ENCODE data around the gene VDR. TPM values are rescaled to one million over a fixed set of nuclear protein-coding genes. Genes with fewer than 3 reads are reported as not detected.

Gene VDR
- total and polyA plus RNA-seq, 8 donors = 1.2 to 5.5 (median 2.0) TPM

DNA sequence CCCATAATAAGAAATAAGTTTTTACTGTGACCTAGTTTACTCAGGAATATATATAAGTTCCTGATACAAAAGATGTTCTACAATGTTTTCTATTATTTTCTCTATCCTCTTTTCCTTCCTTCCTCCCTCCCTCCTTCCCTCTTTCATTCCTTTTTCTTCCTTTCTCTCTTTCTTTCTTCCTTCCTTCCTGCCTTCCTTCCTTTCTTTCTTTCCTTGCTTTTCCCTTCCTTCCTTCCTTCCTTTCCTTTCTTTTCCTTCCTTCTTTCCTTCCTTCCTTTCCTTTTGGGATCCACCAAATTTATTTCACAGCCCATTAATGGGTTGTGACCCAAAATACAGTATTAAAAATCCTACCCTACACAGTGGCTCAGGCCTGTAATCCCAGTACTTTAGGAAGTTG is 3.9 kb upstream of the VDR start:
- no peaks in the 10 kb centered on the region for H3K9me3 ChIP-seq
- H3K27me3 ChIP-seq = no peaks in the 10 kb centered on the region
- intact Hi-C loops (cut with DNase I) = no loop called here
- H3K4me3 ChIP-seq = no peak overlapping the region
- H3K27ac ChIP-seq = no peak overlapping the region
- TF ChIP-seq, protein P1, sequence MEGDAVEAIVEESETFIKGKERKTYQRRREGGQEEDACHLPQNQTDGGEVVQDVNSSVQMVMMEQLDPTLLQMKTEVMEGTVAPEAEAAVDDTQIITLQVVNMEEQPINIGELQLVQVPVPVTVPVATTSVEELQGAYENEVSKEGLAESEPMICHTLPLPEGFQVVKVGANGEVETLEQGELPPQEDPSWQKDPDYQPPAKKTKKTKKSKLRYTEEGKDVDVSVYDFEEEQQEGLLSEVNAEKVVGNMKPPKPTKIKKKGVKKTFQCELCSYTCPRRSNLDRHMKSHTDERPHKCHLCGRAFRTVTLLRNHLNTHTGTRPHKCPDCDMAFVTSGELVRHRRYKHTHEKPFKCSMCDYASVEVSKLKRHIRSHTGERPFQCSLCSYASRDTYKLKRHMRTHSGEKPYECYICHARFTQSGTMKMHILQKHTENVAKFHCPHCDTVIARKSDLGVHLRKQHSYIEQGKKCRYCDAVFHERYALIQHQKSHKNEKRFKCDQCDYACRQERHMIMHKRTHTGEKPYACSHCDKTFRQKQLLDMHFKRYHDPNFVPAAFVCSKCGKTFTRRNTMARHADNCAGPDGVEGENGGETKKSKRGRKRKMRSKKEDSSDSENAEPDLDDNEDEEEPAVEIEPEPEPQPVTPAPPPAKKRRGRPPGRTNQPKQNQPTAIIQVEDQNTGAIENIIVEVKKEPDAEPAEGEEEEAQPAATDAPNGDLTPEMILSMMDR (IDR thresholded peaks at IDR 0.05) = no peak
- FAIRE-seq (no peak), DNase-seq (no peak), ATAC-seq (no peak)
- H3K4me1 ChIP-seq = peaks cover 0 to 1% (median 0%) of the 10 kb centered on the region in 3 donors
- no peaks in the 10 kb centered on the region for H3K36me3 ChIP-seq

DNA sequence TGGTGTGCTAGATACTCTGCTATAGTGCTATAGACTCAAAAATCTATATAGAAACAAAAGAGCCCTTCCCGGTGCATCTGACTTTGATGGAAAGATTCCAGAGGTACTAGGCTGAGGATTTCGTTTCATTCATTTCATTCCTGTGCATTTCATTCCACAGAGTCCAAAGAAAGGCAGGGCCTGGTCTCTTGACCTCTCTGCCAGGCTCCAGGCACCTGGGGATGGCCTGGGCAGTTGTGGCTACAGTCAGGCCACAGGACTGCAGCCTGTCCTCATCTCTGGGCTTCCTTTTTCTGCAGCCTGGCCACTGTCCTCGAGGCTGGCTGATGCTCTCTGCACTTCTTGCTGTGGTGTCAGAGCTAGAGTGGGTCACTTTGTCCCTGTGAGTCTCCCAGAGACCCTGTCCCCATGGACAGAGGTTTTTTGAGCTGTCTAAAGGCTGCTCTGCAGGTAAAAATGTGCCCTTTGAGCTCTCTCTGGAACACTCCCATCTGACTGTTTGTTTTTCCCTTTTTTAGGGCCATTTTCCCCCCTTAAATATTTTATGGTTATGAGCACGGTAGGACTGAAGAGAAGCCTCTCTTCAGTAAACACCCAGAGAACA is 3.2 kb upstream of the VDR start:
- Histone ChIP-seq H3K4me3 (no peak overlapping the region), H3K9me3 (no peaks in the 10 kb centered on the region), H3K4me1 (peaks cover 0 to 9% (median 0%) of the 10 kb centered on the region in 3 donors), H3K27ac (no peak overlapping the region), H3K36me3 (no peaks in the 10 kb centered on the region), H3K27me3 (no peaks in the 10 kb centered on the region)
- ATAC-seq (no peak), FAIRE-seq (no peak), DNase-seq (no peak)
- WGBS, 2 donors = 43 to 56% methylated on average over 4 of the region's 4 CpGs
- TF ChIP-seq, protein P1 (IDR thresholded peaks at IDR 0.05) = no peak
- intact Hi-C loops (cut with DNase I) = no loop called here

DNA sequence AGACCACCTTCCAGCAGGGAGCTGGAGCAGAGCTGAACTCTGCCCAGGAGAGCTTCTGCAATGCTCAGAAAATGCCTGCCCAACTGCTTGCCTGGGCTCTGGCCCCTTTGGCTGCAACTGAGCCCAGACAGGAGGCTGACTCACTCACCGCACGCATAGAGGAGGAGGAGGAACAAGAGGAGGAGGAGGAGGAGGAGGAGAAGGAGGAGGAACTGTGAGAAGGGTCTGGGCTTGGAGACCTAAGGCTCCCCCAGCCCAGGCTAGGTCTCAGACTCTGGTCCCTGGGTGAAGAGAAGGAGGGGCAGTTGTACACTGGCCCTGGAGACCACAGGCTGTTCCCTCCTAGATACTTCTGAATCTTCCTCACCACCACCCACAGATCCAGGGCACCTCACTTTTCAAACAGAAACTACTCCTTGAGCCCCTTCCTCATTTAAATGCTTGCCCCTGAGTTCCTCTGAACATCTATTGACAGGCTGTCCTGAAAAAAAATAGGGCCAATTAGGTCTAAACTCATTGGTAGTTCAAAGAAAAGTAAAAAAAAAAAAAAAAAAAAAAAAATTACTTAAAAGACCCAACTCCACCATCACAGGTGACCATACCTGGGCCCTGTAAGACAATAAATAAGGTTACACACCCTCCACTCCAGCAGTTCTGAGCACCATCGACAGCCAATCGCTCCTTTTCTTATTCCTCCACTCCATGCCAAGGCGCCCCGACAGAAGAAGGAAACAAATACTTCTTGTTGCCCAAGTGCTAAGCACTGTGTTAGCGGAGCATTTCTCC is 674 bp downstream of the VDR start:
- TF ChIP-seq, protein P1 (IDR thresholded peaks at IDR 0.05) = no peak
- DNase-seq = peak in 4 of 6 donors; percentile 25 to 56 (median 55)
- H3K27ac ChIP-seq = peak overlapping the region; percentile 69 to 91 (median 82)
- intact Hi-C loops (cut with DNase I) = loop anchor here in 1 of 3 donors (5.0 kb wide), 1 partner anchor 53 kb away; no protein-coding TSS in a partner anchor
- H3K4me3 ChIP-seq = peak overlapping the region; percentile 39 to 58 (median 47)
- no peak for FAIRE-seq
- ATAC-seq = peak; percentile 8 to 53 (median 32)
- H3K27me3 ChIP-seq = no peaks in the 10 kb centered on the region
- H3K4me1 ChIP-seq = peaks cover 0 to 10% (median 0%) of the 10 kb centered on the region in 3 donors
- H3K9me3 ChIP-seq = no peaks in the 10 kb centered on the region
- H3K36me3 ChIP-seq = no peaks in the 10 kb centered on the region
- WGBS, 2 donors = 4 to 18% methylated on average over 7 of the region's 7 CpGs

DNA sequence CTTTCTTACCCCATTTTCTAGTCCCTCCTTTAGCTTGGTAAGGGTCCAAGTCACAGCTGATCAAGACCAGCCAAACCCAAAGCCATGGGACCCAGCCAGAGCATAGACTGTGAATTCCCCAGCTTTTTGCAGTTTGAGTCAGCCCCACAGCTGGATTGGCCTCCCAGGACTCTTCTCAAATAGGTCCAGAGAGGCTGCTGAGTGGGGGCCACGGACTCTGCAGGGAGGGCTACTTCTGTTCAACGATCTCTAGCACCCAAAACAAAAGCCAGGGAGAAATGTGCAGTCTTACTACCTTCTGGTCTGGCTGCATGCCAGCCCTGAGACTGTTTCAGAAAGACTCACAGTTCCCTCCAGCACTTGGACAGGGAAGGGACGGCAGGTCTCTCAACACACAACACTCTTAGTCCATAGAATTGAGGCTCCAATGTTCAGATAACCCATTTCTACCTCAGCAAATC is 1.6 kb downstream of the VDR start:
- peak in 2 of 6 donors; percentile 27 to 37 for DNase-seq
- Histone ChIP-seq H3K9me3 (no peaks in the 10 kb centered on the region), H3K27ac (peak overlapping the region in 1 of 4 donors; percentile 7), H3K27me3 (no peaks in the 10 kb centered on the region), H3K4me3 (peak overlapping the region in 1 of 4 donors; percentile 58), H3K4me1 (peaks cover 0 to 10% (median 0%) of the 10 kb centered on the region in 3 donors), H3K36me3 (no peaks in the 10 kb centered on the region)
- ATAC-seq = no peak
- TF ChIP-seq, protein P1 (IDR thresholded peaks at IDR 0.05) = no peak
- FAIRE-seq = no peak
- 71 to 81% methylated on average over 3 of the region's 3 CpGs for WGBS, 2 donors
- intact Hi-C loops (cut with DNase I) = loop anchor here in 1 of 3 donors (5.0 kb wide), 1 partner anchor 54 kb away; no protein-coding TSS in a partner anchor

Measured in pancreas (tissue), 10 donors.